Sigmoid colon (tissue), 7 donors: ENCODE measurements around the gene KCTD12. TPM values are rescaled to one million over a fixed set of nuclear protein-coding genes. Genes with fewer than 3 reads are reported as not detected.

Source experiments
- DNase-seq: peaks from one replicate; pipeline ENCODE4 v3.0.0-alpha.2; 2019
- H3K27ac ChIP-seq, 4 donors: fragments of 200-600 bp; sonication (generic); one replicate each; pipeline ENCODE4 v1.5.1; 2016 to 2019; ENCODE audit warnings: mild to moderate bottlenecking in 1 of 4
- H3K27me3 ChIP-seq, 3 donors: fragments of 200-600 bp; sonication (generic); one replicate each; pipeline ENCODE4 v1.5.1; 2019; ENCODE audit warnings: mild to moderate bottlenecking in 1 of 3
- H3K36me3 ChIP-seq, 4 donors: fragments of 200-600 bp; sonication (generic); one replicate each; pipeline ENCODE4 v1.5.1; 2016 to 2019
- H3K4me1 ChIP-seq, 4 donors: fragments of 200-600 bp; sonication (generic); one replicate each; pipeline ENCODE4 v1.5.1; 2017 to 2019
- H3K4me3 ChIP-seq, 4 donors: fragments of 200-600 bp; sonication (generic); one replicate each; pipeline ENCODE4 v1.5.1; 2017 to 2019; ENCODE audit warnings: mild to moderate bottlenecking in 2 of 4, moderate library complexity in 1 of 4
- H3K9me3 ChIP-seq, 4 donors: fragments of 200-600 bp in 3 of 4; sonication (generic) in 3 of 4; one replicate each; pipeline versions ENCODE4 v1.5.1 to v1.6.1; 2013 to 2019
- CTCF ChIP-seq, 4 experiments: fragments of 450-650 bp in 3 of 4; fragments of 200-600 bp in 1 of 4; IDR thresholded peaks; one replicate each; pipeline ENCODE4 v1.5.1; 2016 to 2019; ENCODE audit warnings: antibody characterized with exemption in 4 of 4, mild to moderate bottlenecking in 3 of 4, moderate library complexity in 2 of 4
- EP300 ChIP-seq, 4 donors: sonication (generic); formaldehyde crosslinking; IDR thresholded peaks; one replicate each; pipeline ENCODE4 v1.6.1; 2017; ENCODE audit warnings: antibody characterized with exemption in 4 of 4
- POLR2A ChIP-seq, 2 donors: fragments of 450-650 bp; IDR thresholded peaks; one replicate each; pipeline ENCODE4 v1.6.1; 2016; ENCODE audit warnings: antibody characterized with exemption in 2 of 2, mild to moderate bottlenecking in 2 of 2, moderate library complexity in 2 of 2
- POLR2AphosphoS5 ChIP-seq, 4 donors: sonication (generic); formaldehyde crosslinking; IDR thresholded peaks; one replicate each; pipeline ENCODE4 v1.6.1; 2017; ENCODE audit warnings: antibody characterized with exemption in 4 of 4
- WGBS, 2 donors: extraction: QIAGEN DNeasy Blood & Tissue Kit; methylation state at CpG; one replicate each; pipeline ENCODE4 v1.1.7; 2013; 5-methylcytosine and 5-hydroxymethylcytosine counted together
- intact Hi-C: fragments of 100-400 bp; cut with DNase I; formaldehyde crosslinking; loops from one replicate; pipeline ENCODE4 v1.15.1; 2023
- polyA plus RNA-seq, 3 donors: library from polyadenylated mRNA; stranded (reverse); fragments of 200-250 nt; gene quantifications; one replicate each; pipeline ENCODE4 v1.2.3, GENCODE V29; 2013
- total RNA-seq, 4 donors: library from RNA; depleted of rRNA; stranded (reverse); fragments of >200 nt; gene quantifications; one replicate each; pipeline ENCODE4 v1.1.0, GENCODE V29; 2016
- donor health status: healthy with polysubstance abuse.
- donor health status: Bipolar disorder and iron deficiency.
- donor health status: healthy.

The KCTD12 gene
- total and polyA plus RNA-seq, 7 donors: 14.8 to 129 (median 77.3) TPM

GRCh38 chr13:76848596-76848995 is 37.6 kb downstream of the KCTD12 start:
- no peaks in the 10 kb centered on the region for H3K9me3 ChIP-seq
- intact Hi-C loops: no loop called here
- no peaks in the 10 kb centered on the region for H3K36me3 ChIP-seq
- TF ChIP-seq POLR2A (IDR thresholded peaks at IDR 0.05): no peak
- no peak for TF ChIP-seq EP300 (IDR thresholded peaks at IDR 0.05)
- no peak for TF ChIP-seq POLR2AphosphoS5 (IDR thresholded peaks at IDR 0.05)
- TF ChIP-seq CTCF (IDR thresholded peaks at IDR 0.05): no peak
- 54 to 60% methylated on average over 3 of the region's 3 CpGs for WGBS, 2 donors
- no peaks in the 10 kb centered on the region for H3K27me3 ChIP-seq
- no peak overlapping the region for H3K4me3 ChIP-seq
- H3K27ac ChIP-seq: no peak overlapping the region
- peak; percentile 71 for DNase-seq
- no peaks in the 10 kb centered on the region for H3K4me1 ChIP-seq

GRCh38 chr13:76846363-76846762 is 39.8 kb downstream of the KCTD12 start:
- H3K9me3 ChIP-seq: no peaks in the 10 kb centered on the region
- no peaks in the 10 kb centered on the region for H3K36me3 ChIP-seq
- intact Hi-C loops: no loop called here
- H3K27ac ChIP-seq: peak overlapping the region in 1 of 4 donors; percentile 12
- no peaks in the 10 kb centered on the region for H3K4me1 ChIP-seq
- WGBS, 2 donors: 81 to 83% methylated on average over 4 of the region's 4 CpGs
- H3K4me3 ChIP-seq: no peak overlapping the region
- no peak for DNase-seq
- TF ChIP-seq EP300 (IDR thresholded peaks at IDR 0.05) (no peak), POLR2A (IDR thresholded peaks at IDR 0.05) (no peak)
- no peaks in the 10 kb centered on the region for H3K27me3 ChIP-seq

- 47 to 59% methylated on average over 2 of the region's 2 CpGs for WGBS, 2 donors
These were observed 40.3 kb downstream of the KCTD12 start for GRCh38 chr13:76845865-76846264.

GRCh38 chr13:76845367-76845766 is 40.8 kb downstream of the KCTD12 start:
- H3K27me3 ChIP-seq: no peaks in the 10 kb centered on the region
- no peaks in the 10 kb centered on the region for H3K36me3 ChIP-seq
- H3K4me1 ChIP-seq: no peaks in the 10 kb centered on the region
- no peaks in the 10 kb centered on the region for H3K9me3 ChIP-seq
- 95 to 97% methylated on average over 3 of the region's 3 CpGs for WGBS, 2 donors
- no peak overlapping the region for H3K27ac ChIP-seq
- H3K4me3 ChIP-seq: no peak overlapping the region
- TF ChIP-seq POLR2AphosphoS5 (IDR thresholded peaks at IDR 0.05): no peak
- no peak for TF ChIP-seq POLR2A (IDR thresholded peaks at IDR 0.05)
- no peak for TF ChIP-seq EP300 (IDR thresholded peaks at IDR 0.05)
- TF ChIP-seq CTCF (IDR thresholded peaks at IDR 0.05): no peak
- no peak for DNase-seq
- intact Hi-C loops: no loop called here

More at GRCh38 chr13:76845865-76846264, 40.3 kb downstream of the KCTD12 start:
- no peaks in the 10 kb centered on the region for H3K4me1 ChIP-seq
- TF ChIP-seq POLR2AphosphoS5 (IDR thresholded peaks at IDR 0.05) (no peak), CTCF (IDR thresholded peaks at IDR 0.05) (no peak), POLR2A (IDR thresholded peaks at IDR 0.05) (no peak), EP300 (IDR thresholded peaks at IDR 0.05) (no peak)
- H3K9me3 ChIP-seq: no peaks in the 10 kb centered on the region
- H3K27ac ChIP-seq: peak overlapping the region in 1 of 4 donors; percentile 12
- H3K27me3 ChIP-seq: no peaks in the 10 kb centered on the region
- intact Hi-C loops: no loop called here
- no peak overlapping the region for H3K4me3 ChIP-seq
- no peaks in the 10 kb centered on the region for H3K36me3 ChIP-seq
- DNase-seq: no peak

GRCh38 chr13:76837801-76838200 is 48.4 kb downstream of the KCTD12 start:
- intact Hi-C loops: no loop called here
- no peak for DNase-seq
- no peak overlapping the region for H3K27ac ChIP-seq
- H3K4me1 ChIP-seq: no peaks in the 10 kb centered on the region
- H3K36me3 ChIP-seq: no peaks in the 10 kb centered on the region
- TF ChIP-seq CTCF (IDR thresholded peaks at IDR 0.05) (no peak), POLR2A (IDR thresholded peaks at IDR 0.05) (no peak), POLR2AphosphoS5 (IDR thresholded peaks at IDR 0.05) (no peak), EP300 (IDR thresholded peaks at IDR 0.05) (no peak)
- H3K4me3 ChIP-seq: no peak overlapping the region
- no peaks in the 10 kb centered on the region for H3K27me3 ChIP-seq
- 13 to 55% methylated on average over 1 of the region's 1 CpG for WGBS, 2 donors
- H3K9me3 ChIP-seq: no peaks in the 10 kb centered on the region
